Measurements from ENCODE around the gene POLR3K.
"Not testable (repeated sequence)": the region's sequence is repeated elsewhere in the genome, so short reads cannot be mapped to it uniquely, and the experiment has no call there.

The POLR3K gene

GRCh38 chr16:63998-64913 is 10.8 kb upstream of the POLR3K start:
- DNase-seq: peak in 1 of 2 experiments; percentile 9

GRCh38 chr16:63466-63865 is 10.1 kb upstream of the POLR3K start:
- DNase-seq: no peak

DNA sequence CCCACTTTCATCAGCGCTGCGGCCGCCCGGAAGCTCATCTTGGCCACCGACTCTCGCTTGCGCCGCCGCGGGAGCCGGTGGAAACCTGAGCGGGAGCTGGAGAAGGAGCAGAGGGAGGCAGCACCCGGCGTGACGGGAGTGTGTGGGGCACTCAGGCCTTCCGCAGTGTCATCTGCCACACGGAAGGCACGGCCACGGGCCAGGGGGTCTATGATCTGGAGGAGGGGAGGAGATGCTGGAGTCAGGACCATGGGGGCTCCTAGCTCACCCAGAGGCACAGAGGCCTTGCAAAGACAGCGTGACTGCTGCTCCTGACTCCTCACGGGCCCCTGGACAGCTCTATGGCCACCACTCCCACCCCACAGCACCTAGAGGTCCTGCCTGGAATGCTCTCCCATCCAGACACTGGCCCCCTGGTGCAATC is 9.6 kb upstream of the POLR3K start:
- DNase-seq: no peak

- DNase-seq: no peak
These were observed 9.0 kb upstream of the POLR3K start for GRCh38 chr16:62283-62967.

DNA sequence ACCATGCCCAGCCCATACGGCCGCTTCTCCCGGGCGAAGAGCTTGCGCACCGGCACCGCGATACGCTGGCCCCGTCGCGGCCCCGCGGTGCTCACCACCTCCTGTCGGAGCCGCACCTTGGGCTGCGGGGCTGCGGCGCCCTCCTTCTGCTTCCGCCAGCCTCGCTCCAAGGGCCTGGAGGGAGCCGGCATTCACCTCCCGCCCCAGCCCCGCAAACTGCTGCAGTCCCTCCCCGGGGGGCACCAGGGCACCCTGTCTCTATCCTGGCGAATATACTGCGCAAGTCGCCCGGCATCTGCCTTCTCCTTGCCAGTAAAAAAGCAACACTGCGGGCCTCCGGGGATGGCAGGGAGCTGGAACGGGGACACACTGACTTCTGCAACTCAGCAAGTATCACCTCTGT is 8.5 kb upstream of the POLR3K start:
- no peak for DNase-seq

GRCh38 chr16:60929-61878 is 7.8 kb upstream of the POLR3K start:
- DNase-seq: peak; percentile 24 to 55

- no peak for DNase-seq
These were observed 6.8 kb upstream of the POLR3K start for GRCh38 chr16:60166-60565.

DNA sequence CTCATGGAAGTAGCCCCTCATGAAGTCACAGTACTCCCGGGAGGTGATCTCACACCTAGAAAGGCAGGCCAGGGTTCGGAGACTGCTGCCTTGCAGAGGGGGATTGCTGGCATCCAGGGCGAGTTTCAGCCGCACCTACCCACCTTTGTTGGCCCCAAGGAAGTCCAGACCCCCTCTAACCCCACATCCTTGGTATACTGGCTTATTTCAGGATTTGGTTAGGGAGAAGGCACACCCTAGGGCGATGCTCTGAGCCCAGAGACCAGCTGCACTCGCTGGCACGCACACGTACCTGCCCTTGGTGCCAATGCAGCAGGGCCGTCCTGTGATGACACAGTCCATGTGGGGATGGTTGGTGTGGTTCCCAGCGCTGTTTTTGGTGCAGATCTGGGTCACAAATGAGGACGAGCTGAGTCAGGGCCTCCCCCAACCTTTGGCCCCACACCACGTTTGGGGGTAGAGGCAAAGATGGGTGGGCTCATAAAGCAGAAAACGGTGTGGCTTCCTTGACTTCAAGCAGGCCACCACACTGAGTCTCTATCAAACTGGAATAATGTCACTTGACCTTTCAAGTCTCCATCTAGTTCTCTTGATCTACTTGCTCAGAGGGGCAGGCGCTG is 6.1 kb upstream of the POLR3K start:
- DNase-seq: no peak

DNA sequence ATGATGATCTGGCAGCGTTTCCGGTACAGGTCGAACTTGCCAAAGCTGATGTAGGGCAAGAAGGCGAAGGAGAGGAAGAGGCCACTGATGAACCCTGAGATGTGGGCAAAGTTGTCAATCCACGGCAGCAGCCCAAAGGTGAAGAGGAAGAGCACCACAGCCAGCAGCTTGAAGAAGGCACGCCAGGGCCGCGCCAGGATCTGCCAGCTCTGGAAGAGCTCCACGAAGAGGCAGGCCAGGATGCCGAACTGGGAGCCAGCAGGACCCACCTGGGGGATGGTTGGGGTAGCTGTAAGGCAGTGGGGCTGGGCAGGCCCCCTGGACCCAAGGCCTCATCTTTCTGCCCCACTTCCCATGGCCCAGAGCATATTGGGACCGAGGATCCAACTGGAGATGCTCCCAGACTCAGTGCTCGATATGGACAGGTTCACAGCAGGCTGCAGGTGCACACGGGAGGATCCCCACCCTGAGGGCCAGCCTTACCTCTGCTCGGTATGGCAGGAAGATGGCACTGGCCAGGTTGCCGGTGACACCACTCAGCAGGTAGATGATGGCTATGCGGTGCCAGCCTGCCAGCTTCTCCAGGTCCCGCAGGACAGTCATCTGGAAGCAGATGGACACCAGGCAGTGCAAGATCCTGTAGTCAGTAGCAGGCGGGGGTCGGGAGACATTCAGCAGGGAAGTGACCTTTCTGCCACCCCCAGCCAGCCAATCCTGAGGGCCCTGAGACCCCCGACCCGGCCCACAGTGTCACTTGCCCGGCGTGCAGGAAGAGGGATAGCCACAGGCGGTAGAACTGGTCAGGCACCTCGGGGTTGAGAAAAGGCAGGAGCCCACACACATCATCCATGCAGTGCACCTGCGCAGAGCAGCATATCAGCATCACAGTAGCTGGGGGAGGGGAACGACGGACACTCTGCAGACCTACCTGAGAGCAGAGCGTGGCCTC is 5.4 kb upstream of the POLR3K start:
- no peak for DNase-seq

- no peak for DNase-seq
These were observed 4.3 kb upstream of the POLR3K start for GRCh38 chr16:57711-58110.

- no peak for DNase-seq
These were observed 3.0 kb upstream of the POLR3K start for GRCh38 chr16:56231-56927.

GRCh38 chr16:55571-56136 is 2.2 kb upstream of the POLR3K start:
- no peak for DNase-seq

- DNase-seq: no peak
These were observed 801 bp upstream of the POLR3K start for GRCh38 chr16:54237-54581.

GRCh38 chr16:50769-51591 is 2.4 kb downstream of the POLR3K start:
- peak in 1 of 2 experiments; percentile 25 for DNase-seq

- DNase-seq: no peak
These were observed 6.2 kb downstream of the POLR3K start for GRCh38 chr16:47234-47633.

DNA sequence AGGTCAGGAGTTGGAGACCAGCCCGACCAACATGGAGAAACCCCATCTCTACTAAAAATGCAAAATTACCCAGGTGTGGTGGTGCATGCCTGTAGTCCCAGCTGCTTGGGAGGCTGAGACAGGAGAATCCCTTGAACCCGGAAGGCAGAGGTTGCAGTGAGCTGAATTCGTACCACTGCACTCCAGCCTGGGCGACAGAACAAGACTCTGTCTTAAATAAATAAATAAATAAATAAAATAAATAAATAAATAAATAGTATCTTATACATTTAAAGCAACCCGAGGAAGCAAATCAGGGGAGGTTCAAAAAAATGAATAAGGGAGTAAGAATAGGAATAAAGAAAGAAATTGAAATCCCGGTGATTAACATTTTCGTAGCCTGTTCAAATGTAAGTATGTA is 6.9 kb downstream of the POLR3K start:
- not testable (repeated sequence) for DNase-seq

DNA sequence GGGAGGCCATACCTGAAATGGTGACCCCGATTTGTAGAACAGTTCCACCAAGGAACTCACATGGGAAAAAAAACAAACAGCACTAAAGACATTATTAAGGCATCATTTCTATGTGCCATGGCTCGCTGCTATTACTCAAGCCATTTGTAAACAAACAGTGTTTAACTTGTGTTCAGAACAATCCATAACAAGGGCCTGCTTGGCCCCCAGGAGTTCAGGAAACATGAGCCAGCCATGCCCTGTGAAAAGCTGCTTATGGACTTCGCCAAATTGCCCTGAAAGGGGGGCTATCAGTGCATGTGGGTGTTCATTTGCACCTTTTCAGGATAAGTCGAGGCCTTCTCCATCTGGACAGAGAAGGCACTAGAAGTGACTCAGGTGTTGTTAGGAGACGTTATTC is 8.0 kb downstream of the POLR3K start:
- DNase-seq: peak in 1 of 2 experiments; percentile 61

DNA sequence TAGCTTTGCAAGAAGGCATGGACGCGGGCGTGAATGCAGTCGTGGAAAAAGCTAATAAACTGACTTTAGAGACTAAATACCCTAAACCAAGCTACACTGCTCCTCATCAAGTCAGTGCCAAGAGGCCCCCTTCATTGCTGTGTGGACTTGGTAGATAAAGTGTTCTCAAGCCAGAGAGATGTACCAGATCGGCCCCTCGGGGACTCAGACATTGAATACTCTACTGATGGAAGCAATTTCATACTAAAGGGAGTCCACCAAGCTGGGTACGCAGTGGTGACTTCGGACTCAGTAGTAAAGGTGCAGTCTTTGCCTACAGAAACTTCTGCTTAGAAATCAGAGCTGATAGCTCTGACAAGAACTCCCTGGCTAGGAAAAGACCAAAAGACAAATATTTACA is 8.8 kb downstream of the POLR3K start:
- no peak for DNase-seq

GRCh38 chr16:43294-43693 is 10.1 kb downstream of the POLR3K start:
- no peak for DNase-seq

DNA sequence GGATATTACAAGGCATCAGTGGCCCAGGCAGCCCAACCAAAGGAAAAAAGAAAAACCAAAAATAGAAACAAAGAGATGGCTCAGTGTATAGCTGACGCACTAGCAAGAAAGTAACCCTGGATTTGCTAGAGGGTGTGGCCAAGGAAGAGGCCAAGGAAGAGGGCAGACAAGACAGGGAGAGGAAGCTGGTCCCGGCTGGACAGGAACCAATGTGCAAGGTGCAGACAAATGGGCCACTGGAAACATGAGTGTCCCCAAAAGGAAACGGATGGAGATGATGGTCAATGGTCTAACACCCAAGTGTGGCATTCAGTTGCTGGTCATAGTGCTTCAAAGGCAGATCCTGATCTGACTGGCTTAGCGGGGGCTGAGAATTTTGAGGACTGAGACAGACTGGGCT is 10.7 kb downstream of the POLR3K start:
- DNase-seq: no peak
